HG03060 (cell line): ENCODE data around the gene KLK12.

Experiments
- ATAC-seq: cut with Tn5 transposase; IDR thresholded peaks from one replicate; pipeline ENCODE4 v1.9.1; 2021; ENCODE audit warnings: low read depth, moderate number of reproducible peaks; ENCODE audit not compliant: unreplicated experiment

KLK12 gene

GRCh38 chr19:51059715-51060114, 24.9 kb upstream of the KLK12 start:
- ATAC-seq = no peak

- no peak for ATAC-seq
These were observed 21.1 kb upstream of the KLK12 start for GRCh38 chr19:51055866-51056265.

- no peak for ATAC-seq
These were observed 12.2 kb upstream of the KLK12 start for GRCh38 chr19:51047031-51047335.

- ATAC-seq = no peak
These were observed 9.5 kb upstream of the KLK12 start for GRCh38 chr19:51044327-51044726.

- no peak for ATAC-seq
These were observed 8.7 kb upstream of the KLK12 start for GRCh38 chr19:51043497-51043896.

GRCh38 chr19:51040151-51040550, 5.3 kb upstream of the KLK12 start:
- ATAC-seq = no peak

GRCh38 chr19:51036519-51036918, 1.7 kb upstream of the KLK12 start:
- no peak for ATAC-seq

- ATAC-seq = no peak
These were observed 2.9 kb downstream of the KLK12 start for GRCh38 chr19:51031880-51032225.

- ATAC-seq = no peak
These were observed 3.5 kb downstream of the KLK12 start for GRCh38 chr19:51031220-51031879.

GRCh38 chr19:51030631-51031030, 4.2 kb downstream of the KLK12 start:
- no peak for ATAC-seq

GRCh38 chr19:51029718-51030117, 5.1 kb downstream of the KLK12 start:
- no peak for ATAC-seq

- no peak for ATAC-seq
These were observed 6.9 kb downstream of the KLK12 start for GRCh38 chr19:51027873-51028272.

GRCh38 chr19:51027126-51027806, 7.5 kb downstream of the KLK12 start:
- ATAC-seq = no peak

GRCh38 chr19:51026554-51026831, 8.3 kb downstream of the KLK12 start, which contains the start of gene KLK11:
KLK11 (minus strand) TSS chr19:51026616; CDS start chr19:51025631, 985 bp downstream.
- ATAC-seq = no peak

- ATAC-seq = no peak
These were observed 8.8 kb downstream of the KLK12 start for GRCh38 chr19:51025809-51026553.

GRCh38 chr19:51025401-51025800, 9.4 kb downstream of the KLK12 start:
- no peak for ATAC-seq

- ATAC-seq = no peak
These were observed 9.9 kb downstream of the KLK12 start for GRCh38 chr19:51024924-51025323.

GRCh38 chr19:51023946-51024345, 10.9 kb downstream of the KLK12 start:
- ATAC-seq = no peak

GRCh38 chr19:51022526-51022925, 12.3 kb downstream of the KLK12 start:
- ATAC-seq = no peak

GRCh38 chr19:51020988-51021651, 13.7 kb downstream of the KLK12 start:
- no peak for ATAC-seq

- ATAC-seq = no peak
These were observed 15.3 kb downstream of the KLK12 start, which contains the start of gene KLK10 for GRCh38 chr19:51019544-51019925. KLK10 (minus strand) TSS chr19:51019709; CDS start chr19:51019130, 579 bp downstream.
